ENCODE measurements around the gene RIOX2.

Gene RIOX2

DNA sequence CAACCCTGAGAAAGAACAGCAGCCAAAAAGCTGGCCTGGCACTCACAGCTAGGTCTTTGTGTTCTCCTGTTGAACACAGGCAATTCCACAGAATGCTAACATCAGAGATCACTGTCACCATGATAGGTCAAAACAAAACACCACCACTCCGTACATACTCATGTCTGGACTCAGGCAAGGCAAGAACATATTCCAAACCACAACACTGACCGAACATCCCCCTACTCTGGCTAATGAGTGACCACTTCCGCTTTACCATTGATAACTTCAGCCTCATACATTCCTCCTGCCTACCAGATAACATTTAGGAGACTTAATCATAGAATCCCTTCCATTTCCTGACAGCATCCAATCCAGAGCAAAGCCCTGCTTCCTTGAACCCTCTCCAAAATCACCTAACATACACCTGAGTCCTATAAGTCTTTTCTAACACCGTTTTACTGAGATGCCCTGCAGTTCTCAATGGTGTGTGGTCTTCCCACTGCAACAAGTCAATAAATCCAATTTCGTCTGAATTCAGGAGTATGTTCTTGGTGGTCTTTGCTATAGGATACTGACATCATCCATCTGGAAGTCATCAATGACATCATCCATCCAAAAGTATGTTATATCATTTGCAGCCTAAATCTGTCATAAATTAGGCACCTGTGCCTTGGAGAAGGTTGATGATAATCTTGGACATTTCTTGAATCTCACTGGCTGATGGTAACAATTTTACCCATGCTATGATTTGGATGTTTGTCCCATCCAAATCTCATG is 23.7 kb downstream of the RIOX2 start:
- Histone ChIP-seq H2AFZ (ENCODE audit: low read length) (no peak overlapping the region), H3K36me3 (replicated peaks; ENCODE audit: insufficient read depth, low read length) (peaks cover 7% of the 10 kb centered on the region; the same call in 1 of the 2 replicates), H3K9ac (ENCODE audit: low read length) (no peak overlapping the region)

DNA sequence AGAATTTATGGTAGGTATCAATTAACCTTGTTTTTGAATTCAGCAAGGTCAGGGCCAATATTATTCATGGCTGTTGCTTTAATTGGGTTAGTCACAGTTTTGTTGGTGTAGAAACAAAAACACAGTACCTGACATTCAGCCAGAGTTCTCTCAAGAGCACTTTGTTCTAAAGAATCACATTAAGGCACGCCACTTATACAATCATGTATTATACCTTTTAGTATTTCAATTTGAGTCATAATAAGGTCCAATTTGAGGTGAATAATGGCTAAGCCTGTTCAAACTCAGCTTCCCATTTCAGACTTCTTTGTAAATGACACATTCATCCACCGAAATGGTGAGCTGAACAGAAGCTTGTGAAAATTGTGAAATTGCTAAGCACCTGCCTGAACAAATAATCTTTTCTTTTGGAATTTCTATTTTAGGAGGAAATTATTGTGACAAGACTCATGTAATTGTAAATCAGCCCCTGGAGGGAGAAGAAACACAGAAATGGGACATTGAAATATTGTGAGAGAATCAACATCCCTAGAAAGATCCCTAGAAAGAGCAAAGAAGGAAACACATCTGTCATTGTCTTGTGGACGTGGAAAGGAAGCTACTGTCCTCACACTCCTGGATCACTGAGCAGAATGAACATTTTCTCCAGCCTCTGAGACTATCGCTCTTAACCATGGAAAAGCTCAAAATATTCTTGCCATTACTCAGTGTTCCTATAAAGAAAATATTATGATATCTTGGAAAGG is 29.3 kb downstream of the RIOX2 start:
- no peak for DNase-seq
- H3K79me2 ChIP-seq (ENCODE audit: low read length) = no peaks in the 10 kb centered on the region
- no peaks in the 10 kb centered on the region for H3K4me1 ChIP-seq (ENCODE audit: low read length)
- H3K9me2 ChIP-seq (replicated peaks; ENCODE audit: insufficient read depth, low read length) = no peaks in the 10 kb centered on the region
- TF ChIP-seq EZH2 (optimal IDR thresholded peaks at IDR 0.05; ENCODE audit: low read depth, low read length) = no peak
- no peak for TF ChIP-seq EZH2phosphoT487 (IDR thresholded peaks at IDR 0.05; ENCODE audit: low read length)
- TF ChIP-seq, protein P1, sequence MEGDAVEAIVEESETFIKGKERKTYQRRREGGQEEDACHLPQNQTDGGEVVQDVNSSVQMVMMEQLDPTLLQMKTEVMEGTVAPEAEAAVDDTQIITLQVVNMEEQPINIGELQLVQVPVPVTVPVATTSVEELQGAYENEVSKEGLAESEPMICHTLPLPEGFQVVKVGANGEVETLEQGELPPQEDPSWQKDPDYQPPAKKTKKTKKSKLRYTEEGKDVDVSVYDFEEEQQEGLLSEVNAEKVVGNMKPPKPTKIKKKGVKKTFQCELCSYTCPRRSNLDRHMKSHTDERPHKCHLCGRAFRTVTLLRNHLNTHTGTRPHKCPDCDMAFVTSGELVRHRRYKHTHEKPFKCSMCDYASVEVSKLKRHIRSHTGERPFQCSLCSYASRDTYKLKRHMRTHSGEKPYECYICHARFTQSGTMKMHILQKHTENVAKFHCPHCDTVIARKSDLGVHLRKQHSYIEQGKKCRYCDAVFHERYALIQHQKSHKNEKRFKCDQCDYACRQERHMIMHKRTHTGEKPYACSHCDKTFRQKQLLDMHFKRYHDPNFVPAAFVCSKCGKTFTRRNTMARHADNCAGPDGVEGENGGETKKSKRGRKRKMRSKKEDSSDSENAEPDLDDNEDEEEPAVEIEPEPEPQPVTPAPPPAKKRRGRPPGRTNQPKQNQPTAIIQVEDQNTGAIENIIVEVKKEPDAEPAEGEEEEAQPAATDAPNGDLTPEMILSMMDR (IDR thresholded peaks at IDR 0.05; ENCODE audit: low read length) = no peak
- H4K20me1 ChIP-seq (ENCODE audit: insufficient read depth, low read length) = no peaks in the 10 kb centered on the region
- no peaks in the 10 kb centered on the region for H3K9me3 ChIP-seq (replicated peaks; ENCODE audit: insufficient read depth, low read length)
- H3K4me3 ChIP-seq (ENCODE audit: low read length) = no peak overlapping the region
- H2AFZ ChIP-seq (ENCODE audit: low read length) = no peak overlapping the region
- H3K4me2 ChIP-seq (ENCODE audit: low read depth, low read length) = no peak overlapping the region
- peaks cover 9% of the 10 kb centered on the region; the same call in 1 of the 2 replicates for H3K36me3 ChIP-seq (replicated peaks; ENCODE audit: insufficient read depth, low read length)
- no peak overlapping the region for H3K27ac ChIP-seq (ENCODE audit: low read length)
- no peak overlapping the region for H3K9ac ChIP-seq (ENCODE audit: low read length)
- no peaks in the 10 kb centered on the region for H3F3A ChIP-seq (ENCODE audit: insufficient read depth, low read length)
- no peaks in the 10 kb centered on the region for H3K27me3 ChIP-seq (replicated peaks; ENCODE audit: insufficient read depth, low read length)

More for the DNA sequence above, 23.7 kb downstream of the RIOX2 start:
- no peaks in the 10 kb centered on the region for H3K4me1 ChIP-seq (ENCODE audit: low read length)
- no peak overlapping the region for H3K27ac ChIP-seq (ENCODE audit: low read length)
- no peaks in the 10 kb centered on the region for H3K79me2 ChIP-seq (ENCODE audit: low read length)
- no peaks in the 10 kb centered on the region for H3K9me2 ChIP-seq (replicated peaks; ENCODE audit: insufficient read depth, low read length)
- H3K27me3 ChIP-seq (replicated peaks; ENCODE audit: insufficient read depth, low read length) = no peaks in the 10 kb centered on the region
- TF ChIP-seq, protein P1 (IDR thresholded peaks at IDR 0.05; ENCODE audit: low read length) = no peak
- TF ChIP-seq EZH2phosphoT487 (IDR thresholded peaks at IDR 0.05; ENCODE audit: low read length) (no peak), EZH2 (optimal IDR thresholded peaks at IDR 0.05; ENCODE audit: low read depth, low read length) (no peak)
- no peak overlapping the region for H3K4me3 ChIP-seq (ENCODE audit: low read length)
- no peak for DNase-seq
- H3K4me2 ChIP-seq (ENCODE audit: low read depth, low read length) = no peak overlapping the region
- no peaks in the 10 kb centered on the region for H3K9me3 ChIP-seq (replicated peaks; ENCODE audit: insufficient read depth, low read length)
- H4K20me1 ChIP-seq (ENCODE audit: insufficient read depth, low read length) = no peaks in the 10 kb centered on the region
- no peaks in the 10 kb centered on the region for H3F3A ChIP-seq (ENCODE audit: insufficient read depth, low read length)

DNA sequence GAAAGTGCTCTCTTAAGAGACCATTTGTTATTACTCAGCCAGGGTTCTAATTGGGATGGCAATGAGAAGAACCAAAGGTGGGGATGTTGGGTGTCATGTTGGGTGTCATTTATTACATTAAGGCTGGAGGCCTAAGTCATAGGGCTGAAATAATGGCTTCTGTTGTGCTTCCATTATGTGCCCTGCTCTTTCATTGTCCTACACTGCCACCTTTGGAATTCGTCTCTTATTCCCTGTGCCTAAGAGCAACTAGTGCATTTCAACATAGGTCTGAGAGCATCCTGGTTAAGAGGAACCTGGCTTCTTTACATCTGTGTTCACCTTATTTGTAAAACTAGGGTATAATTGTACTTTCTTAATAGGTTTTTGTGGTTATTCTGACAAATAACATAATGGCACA is 32.2 kb downstream of the RIOX2 start:
- DNase-seq = no peak
- Histone ChIP-seq H3K9me3 (replicated peaks; ENCODE audit: insufficient read depth, low read length) (no peaks in the 10 kb centered on the region), H3K4me3 (ENCODE audit: low read length) (no peak overlapping the region), H3K4me2 (ENCODE audit: low read depth, low read length) (no peak overlapping the region), H3K9ac (ENCODE audit: low read length) (no peak overlapping the region), H2AFZ (ENCODE audit: low read length) (no peak overlapping the region), H3F3A (ENCODE audit: insufficient read depth, low read length) (no peaks in the 10 kb centered on the region), H3K27me3 (replicated peaks; ENCODE audit: insufficient read depth, low read length) (no peaks in the 10 kb centered on the region), H3K27ac (ENCODE audit: low read length) (no peak overlapping the region), H3K9me2 (replicated peaks; ENCODE audit: insufficient read depth, low read length) (no peaks in the 10 kb centered on the region), H3K79me2 (ENCODE audit: low read length) (no peaks in the 10 kb centered on the region), H3K4me1 (ENCODE audit: low read length) (no peaks in the 10 kb centered on the region), H3K36me3 (replicated peaks; ENCODE audit: insufficient read depth, low read length) (peaks cover 5% of the 10 kb centered on the region; the same call in 1 of the 2 replicates), H4K20me1 (ENCODE audit: insufficient read depth, low read length) (no peaks in the 10 kb centered on the region)
- TF ChIP-seq EZH2phosphoT487 (IDR thresholded peaks at IDR 0.05; ENCODE audit: low read length) (no peak), EZH2 (optimal IDR thresholded peaks at IDR 0.05; ENCODE audit: low read depth, low read length) (no peak)
- TF ChIP-seq, protein P1 (IDR thresholded peaks at IDR 0.05; ENCODE audit: low read length) = no peak
